Measurements from ENCODE around the gene ANKRD13B. TPM values are rescaled to one million over a fixed set of nuclear protein-coding genes. Genes with fewer than 3 reads are reported as not detected.
A peak's percentile ranks its signal among the peaks of the same experiment; 100 is the strongest.

ANKRD13B gene
- total RNA-seq, 3 donors from 2014 or later (not counting 1 experiment from before 2014, with no cell fraction given) = 2.3 to 6.6 (median 4.0) TPM

DNA sequence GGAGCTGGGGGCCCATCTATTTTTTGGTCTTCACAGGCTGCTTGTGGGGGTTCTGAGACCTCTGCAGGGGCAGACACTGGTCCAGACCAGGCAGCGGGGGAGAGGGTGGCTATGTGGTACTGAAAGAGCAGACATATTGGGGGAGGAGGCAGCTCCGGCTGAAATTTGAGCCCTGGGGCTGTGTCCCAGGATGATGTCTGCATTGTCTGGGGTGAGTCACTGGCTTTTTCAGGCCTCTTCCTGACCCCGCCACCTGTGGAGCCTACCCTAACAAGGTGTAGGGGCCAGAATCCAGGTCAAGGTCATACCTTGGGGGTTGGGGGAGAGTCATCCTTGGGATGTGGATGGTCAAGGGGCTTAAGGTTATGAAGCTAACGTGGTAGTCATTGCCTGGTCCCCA is 27.3 kb downstream of the ANKRD13B start:
- TF ChIP-seq, protein P1, sequence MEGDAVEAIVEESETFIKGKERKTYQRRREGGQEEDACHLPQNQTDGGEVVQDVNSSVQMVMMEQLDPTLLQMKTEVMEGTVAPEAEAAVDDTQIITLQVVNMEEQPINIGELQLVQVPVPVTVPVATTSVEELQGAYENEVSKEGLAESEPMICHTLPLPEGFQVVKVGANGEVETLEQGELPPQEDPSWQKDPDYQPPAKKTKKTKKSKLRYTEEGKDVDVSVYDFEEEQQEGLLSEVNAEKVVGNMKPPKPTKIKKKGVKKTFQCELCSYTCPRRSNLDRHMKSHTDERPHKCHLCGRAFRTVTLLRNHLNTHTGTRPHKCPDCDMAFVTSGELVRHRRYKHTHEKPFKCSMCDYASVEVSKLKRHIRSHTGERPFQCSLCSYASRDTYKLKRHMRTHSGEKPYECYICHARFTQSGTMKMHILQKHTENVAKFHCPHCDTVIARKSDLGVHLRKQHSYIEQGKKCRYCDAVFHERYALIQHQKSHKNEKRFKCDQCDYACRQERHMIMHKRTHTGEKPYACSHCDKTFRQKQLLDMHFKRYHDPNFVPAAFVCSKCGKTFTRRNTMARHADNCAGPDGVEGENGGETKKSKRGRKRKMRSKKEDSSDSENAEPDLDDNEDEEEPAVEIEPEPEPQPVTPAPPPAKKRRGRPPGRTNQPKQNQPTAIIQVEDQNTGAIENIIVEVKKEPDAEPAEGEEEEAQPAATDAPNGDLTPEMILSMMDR (IDR thresholded peaks at IDR 0.05) = no peak
- 96% methylated on average over 3 of the region's 4 CpGs for WGBS (ENCODE audit: insufficient coverage)
- ATAC-seq (no peak), DNase-seq (no peak)
- Histone ChIP-seq H3K9me3 (ENCODE audit: control insufficient read depth, insufficient read depth, low read length) (no peaks in the 10 kb centered on the region), H3K36me3 (ENCODE audit: control insufficient read depth, insufficient read depth, low read length) (no peaks in the 10 kb centered on the region), H3K4me3 (ENCODE audit: low read length) (no peak overlapping the region), H3K4me1 (ENCODE audit: control insufficient read depth, insufficient read depth, low read length) (peaks cover 50% of the 10 kb centered on the region), H3K27me3 (ENCODE audit: control insufficient read depth, insufficient read depth, low read length) (no peaks in the 10 kb centered on the region), H3K27ac (ENCODE audit: low read length) (no peak overlapping the region)
- peaks cover 9 to 49% of the 10 kb centered on the region in 2 donors for H3K4me1 Mint-ChIP-seq
- H3K4me3 Mint-ChIP-seq = no peak overlapping the region
- H3K36me3 Mint-ChIP-seq = no peaks in the 10 kb centered on the region
- H3K27me3 Mint-ChIP-seq (ENCODE audit: low read depth in 2 of 2) = no peaks in the 10 kb centered on the region
- H3K27ac Mint-ChIP-seq = no peak overlapping the region
- no peaks in the 10 kb centered on the region for H3K9me3 Mint-ChIP-seq
- intact Hi-C loops (cut with micrococcal nuclease) = no loop called here

DNA sequence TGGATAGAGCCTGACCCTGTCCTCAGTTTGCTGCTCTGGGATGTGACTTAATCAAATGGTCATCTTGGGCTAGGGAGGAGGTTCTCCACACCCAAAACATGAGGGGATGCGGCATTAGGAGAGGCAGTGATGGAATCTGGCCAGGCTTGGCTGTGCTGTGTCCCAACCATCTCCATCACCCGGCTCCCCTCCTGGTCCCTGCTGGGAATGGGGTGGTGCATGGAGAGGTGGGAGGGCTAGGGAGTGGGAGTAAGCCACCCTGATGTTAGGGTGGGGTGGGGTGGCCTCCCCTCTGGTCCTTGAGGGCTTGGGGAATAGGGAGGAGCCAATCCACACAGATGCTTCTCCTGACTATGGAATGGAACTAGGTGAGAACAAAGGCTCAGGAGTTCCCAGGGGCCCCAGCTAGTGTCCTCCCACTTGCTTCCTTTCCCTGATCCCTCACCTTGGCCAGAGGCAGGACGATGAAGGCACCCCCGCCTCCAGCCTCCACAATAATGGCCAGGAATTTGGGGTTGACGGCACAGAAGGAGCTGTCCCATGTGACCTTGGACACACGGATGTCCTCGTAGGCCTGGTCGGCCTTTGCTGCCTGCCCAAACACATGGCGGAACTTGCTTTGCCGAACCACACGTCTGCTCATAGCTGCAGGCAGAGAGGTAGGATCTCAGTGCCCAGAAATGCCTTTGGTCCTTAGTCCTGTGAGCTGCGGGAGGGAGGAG is 28.0 kb downstream of the ANKRD13B start:
- no peak overlapping the region for H3K4me3 Mint-ChIP-seq
- peaks cover 44% of the 10 kb centered on the region for H3K4me1 ChIP-seq (ENCODE audit: control insufficient read depth, insufficient read depth, low read length)
- WGBS (ENCODE audit: insufficient coverage) = 93% methylated on average over 12 of the region's 12 CpGs
- peaks cover 2% of the 10 kb centered on the region for H3K36me3 ChIP-seq (ENCODE audit: control insufficient read depth, insufficient read depth, low read length)
- H3K4me1 Mint-ChIP-seq = peaks cover 13 to 47% of the 10 kb centered on the region in 2 donors
- no peaks in the 10 kb centered on the region for H3K27me3 Mint-ChIP-seq (ENCODE audit: low read depth in 2 of 2)
- H3K4me3 ChIP-seq (ENCODE audit: low read length) = no peak overlapping the region
- no peak overlapping the region for H3K27ac ChIP-seq (ENCODE audit: low read length)
- TF ChIP-seq, protein P1 (IDR thresholded peaks at IDR 0.05) = no peak
- no peak overlapping the region for H3K27ac Mint-ChIP-seq
- DNase-seq = no peak
- no peaks in the 10 kb centered on the region for H3K9me3 Mint-ChIP-seq
- H3K27me3 ChIP-seq (ENCODE audit: control insufficient read depth, insufficient read depth, low read length) = no peaks in the 10 kb centered on the region
- ATAC-seq = no peak
- peaks cover 5% of the 10 kb centered on the region for H3K36me3 Mint-ChIP-seq
- no peaks in the 10 kb centered on the region for H3K9me3 ChIP-seq (ENCODE audit: control insufficient read depth, insufficient read depth, low read length)
- intact Hi-C loops (cut with micrococcal nuclease) = no loop called here

DNA sequence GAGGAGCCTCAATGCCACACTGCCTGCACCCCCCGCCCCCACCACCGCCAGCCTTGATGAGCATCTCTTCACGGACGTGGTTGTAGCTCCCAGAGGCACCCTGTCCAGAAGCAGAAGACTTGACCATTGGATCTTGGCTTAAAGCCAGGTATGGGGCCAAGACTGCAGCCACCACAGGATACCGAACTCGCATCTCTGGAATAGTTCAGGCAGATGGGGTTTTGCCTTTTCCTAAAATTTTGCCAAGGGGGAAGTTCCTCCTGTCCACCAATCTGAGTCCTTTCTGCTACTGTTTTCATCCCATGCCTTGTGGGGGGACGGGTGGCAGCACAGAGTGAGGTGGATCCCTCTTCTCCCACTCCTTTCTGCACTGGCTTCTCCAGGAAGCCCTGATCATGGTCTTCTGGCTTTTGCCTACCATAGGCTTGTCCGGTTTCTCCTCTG is 28.8 kb downstream of the ANKRD13B start:
- TF ChIP-seq, protein P1 (IDR thresholded peaks at IDR 0.05) = no peak
- H3K4me1 Mint-ChIP-seq = peaks cover 15 to 41% of the 10 kb centered on the region in 2 donors
- Histone ChIP-seq H3K4me3 (ENCODE audit: low read length) (no peak overlapping the region), H3K4me1 (ENCODE audit: control insufficient read depth, insufficient read depth, low read length) (peaks cover 36% of the 10 kb centered on the region), H3K27ac (ENCODE audit: low read length) (no peak overlapping the region), H3K9me3 (ENCODE audit: control insufficient read depth, insufficient read depth, low read length) (no peaks in the 10 kb centered on the region), H3K27me3 (ENCODE audit: control insufficient read depth, insufficient read depth, low read length) (no peaks in the 10 kb centered on the region), H3K36me3 (ENCODE audit: control insufficient read depth, insufficient read depth, low read length) (peaks cover 6% of the 10 kb centered on the region)
- H3K9me3 Mint-ChIP-seq = no peaks in the 10 kb centered on the region
- peaks cover 7% of the 10 kb centered on the region for H3K36me3 Mint-ChIP-seq
- WGBS (ENCODE audit: insufficient coverage) = 85% methylated on average over 8 of the region's 8 CpGs
- H3K4me3 Mint-ChIP-seq = peak overlapping the region; percentile 90
- ATAC-seq (no peak), DNase-seq (no peak)
- intact Hi-C loops (cut with micrococcal nuclease) = no loop called here
- no peaks in the 10 kb centered on the region for H3K27me3 Mint-ChIP-seq (ENCODE audit: low read depth in 2 of 2)
- H3K27ac Mint-ChIP-seq = no peak overlapping the region

Measured in natural killer cell (primary cell).